GM19043 (cell line): ENCODE data around the gene C8B.

Experiments used
- ATAC-seq: cut with Tn5 transposase; IDR thresholded peaks from one replicate; pipeline ENCODE4 v1.9.1; 2021; ENCODE audit warnings: low read depth; ENCODE audit not compliant: unreplicated experiment

The C8B gene

DNA sequence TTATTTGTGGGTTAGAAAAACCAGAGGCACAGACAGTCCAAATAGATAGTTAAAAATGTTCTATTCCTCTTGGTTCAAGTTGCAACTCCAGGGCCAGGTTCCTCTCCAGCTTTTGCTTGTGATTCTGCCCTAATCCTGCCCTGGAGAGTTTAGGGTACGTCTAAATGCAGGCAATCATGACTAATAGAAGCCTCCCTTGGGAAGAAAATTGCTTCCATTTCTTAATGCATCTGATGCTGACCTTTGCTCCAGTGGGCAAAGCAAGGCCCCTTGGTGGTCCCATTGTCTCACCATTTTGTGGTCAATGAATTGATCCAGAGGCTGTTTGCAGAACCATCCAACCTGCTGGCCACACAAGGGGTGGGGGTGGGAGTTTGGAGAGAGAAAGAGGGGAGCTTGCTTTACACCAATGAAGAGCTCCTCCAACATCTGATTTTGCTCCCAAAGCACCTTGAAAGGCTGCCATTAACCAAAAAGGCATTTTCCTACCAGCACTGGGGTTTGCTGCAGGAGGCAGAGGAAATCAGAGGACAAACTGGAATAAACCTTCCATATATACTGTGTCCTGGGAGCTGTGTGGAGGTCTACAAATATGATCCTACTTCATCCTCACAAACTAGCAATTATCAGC, 31.3 kb downstream of the C8B start:
- no peak for ATAC-seq

DNA sequence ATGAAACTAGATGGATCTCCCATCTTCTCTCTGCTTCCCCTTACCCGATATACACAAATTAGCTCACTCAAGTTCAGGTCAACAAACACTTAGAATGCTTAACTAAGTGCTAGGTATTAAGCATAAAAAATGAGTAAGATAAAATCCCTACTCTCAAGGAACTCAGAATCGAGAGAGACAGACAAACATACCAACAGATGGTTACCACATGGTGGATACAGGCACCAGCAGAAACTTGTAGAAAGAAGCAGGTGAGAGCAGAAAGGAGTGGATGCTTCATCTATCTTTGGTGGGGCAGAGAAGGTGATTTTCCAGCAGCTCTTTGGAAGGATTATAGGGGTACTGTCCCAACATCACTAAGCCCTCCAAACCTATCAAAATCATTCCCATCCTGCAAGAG, 32.2 kb downstream of the C8B start:
- ATAC-seq, result no peak

DNA sequence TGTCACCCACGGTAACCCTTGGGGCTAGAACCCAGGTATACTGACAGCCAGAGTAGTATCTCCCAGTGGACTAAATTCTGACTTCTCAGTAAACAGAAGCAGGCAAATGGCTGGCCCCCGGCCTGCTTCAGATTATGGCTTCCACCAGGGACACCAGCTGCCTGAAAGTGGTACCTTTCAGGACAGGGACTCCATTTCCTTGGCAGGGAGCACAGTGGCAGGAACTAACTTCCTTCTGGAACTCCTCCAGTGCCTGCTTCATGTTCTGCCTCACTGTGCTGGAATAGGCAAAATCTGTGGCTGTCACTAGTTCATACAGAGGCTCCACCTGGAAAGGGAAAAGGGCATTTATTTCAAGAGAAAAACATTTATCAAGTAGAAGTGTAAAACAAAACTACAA, 32.7 kb downstream of the C8B start:
- no peak for ATAC-seq

DNA sequence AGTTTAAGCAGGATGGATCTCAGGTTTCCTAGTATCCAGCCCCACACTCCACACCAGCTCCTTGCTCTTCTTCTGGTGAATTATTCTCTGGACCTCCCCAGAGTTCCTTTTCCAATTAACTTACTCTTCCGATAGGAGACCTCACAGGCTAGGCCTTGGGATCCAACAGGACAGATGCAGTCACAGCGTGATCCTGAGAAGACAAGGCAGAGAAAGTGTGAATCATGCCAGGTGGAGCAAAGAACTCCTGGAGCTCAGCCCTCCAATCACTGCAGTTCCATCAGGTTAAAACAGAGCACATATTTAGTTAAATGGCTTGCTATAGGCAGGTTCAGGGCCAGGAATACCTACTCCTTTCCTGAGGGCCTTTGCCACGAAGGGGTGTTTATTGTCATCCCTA, 34.1 kb downstream of the C8B start:
- no peak for ATAC-seq

DNA sequence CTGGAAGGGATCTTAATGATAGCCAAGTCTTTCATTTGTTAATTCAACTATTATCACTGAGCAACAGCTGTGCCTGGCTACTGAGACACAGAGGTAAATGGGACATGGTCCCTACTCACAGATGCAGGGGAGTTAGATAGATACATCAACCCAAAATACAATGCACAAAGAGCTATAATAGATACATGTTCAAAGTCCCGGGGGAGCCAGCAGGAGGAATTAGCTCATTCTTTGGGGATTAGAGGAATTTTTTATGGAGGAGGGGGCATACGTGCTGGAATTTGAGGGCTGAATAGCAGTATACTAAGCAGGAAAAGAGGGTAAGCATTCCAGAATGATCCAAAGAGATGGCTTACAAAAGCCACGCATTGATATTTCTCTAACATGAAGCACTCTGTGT, 34.6 kb downstream of the C8B start:
- no peak for ATAC-seq

DNA sequence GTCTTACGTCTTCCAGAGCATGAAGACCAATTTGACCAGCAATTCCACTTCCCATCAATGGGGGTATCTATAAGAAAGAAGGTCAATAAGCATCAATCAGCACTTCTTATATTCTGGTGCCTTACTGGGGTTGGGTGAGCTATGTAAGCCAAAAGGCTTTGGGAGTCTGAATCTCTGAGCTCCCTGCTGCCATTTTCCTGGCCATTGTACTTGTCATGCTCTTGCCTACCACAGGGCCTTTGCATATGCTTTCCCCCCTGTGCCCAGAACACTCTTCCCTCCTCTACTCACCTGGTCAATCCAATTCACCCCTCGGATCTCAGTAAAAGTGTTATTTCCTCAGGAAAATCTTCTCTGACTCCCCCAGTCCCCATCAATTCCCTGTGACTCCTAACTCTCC, 36.3 kb downstream of the C8B start:
- ATAC-seq, result no peak

DNA sequence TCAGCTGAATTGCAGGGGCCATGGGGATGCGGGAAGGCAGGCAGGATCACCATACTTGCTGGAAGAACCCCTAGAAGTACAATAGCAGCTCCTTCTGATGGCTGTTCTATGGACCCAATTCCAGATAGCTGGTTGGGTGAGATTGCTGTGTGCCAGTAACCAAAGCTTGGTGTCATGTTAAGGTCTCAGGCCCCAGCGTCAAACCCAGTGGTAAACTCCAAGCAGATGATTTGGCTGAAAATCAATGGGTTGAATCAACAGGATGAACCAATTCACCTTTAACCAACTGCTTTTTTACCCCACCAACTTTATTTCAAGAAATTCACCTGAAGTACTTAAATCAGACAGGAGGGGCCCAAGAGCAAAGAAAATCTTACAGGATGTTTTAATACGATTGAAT, 37.8 kb downstream of the C8B start:
- ATAC-seq, result no peak

DNA sequence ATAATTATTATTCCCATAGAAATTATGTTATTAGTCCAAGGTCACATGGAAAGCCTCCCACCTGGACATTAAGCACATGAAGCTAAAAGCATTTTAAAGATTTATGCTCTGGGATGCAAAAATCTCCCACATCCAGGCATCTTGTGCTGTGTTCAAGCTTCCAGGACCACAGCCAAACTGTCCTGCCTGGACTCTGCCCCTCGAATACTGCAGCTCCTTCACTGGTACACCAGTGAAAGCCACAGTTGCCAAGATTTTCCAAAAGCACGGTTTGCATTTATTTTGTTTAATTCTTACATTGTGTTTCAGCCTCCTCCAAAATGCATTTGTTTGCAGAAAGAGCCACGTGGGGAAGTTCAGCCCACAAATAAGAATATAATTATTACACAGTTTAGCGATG, 38.6 kb downstream of the C8B start:
- ATAC-seq, result no peak

DNA sequence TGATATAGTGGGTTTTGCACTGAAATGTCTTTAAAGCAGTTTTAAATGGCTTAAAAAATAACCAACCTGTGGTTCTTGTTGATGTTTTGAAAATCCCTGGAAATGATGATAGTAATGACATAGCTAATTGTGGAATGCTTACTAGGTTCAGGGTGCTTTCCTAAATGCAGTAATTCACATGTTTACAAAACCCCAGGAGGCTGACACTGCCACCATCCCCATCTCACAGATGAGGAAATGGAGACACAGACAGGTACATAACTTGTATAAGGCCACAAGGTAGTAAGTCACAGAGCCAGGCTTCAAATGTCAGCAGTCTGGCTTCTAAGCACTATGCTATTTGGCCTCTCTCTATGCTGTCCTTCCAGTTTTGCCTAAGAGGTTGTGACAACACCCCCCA, 40.6 kb downstream of the C8B start:
- ATAC-seq, result no peak

DNA sequence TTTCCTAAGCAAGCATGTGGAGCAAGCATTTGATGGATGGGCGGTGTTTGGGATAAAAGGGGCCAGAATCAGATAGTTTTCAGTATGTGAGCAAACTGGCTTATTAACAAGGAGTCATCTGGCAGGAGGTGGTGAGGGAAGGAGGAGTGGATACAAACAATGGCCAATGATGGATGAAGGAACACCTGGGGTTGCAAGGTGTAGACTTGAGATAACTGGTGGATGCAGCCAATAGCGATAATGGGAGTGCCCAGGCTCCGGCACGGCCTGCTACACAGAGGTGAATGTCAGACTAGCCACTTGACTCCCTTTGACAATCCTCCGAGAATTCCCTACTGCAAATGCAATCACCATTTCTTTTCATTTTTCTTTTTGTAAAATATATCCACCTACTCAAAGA, 41.7 kb downstream of the C8B start:
- no peak for ATAC-seq

DNA sequence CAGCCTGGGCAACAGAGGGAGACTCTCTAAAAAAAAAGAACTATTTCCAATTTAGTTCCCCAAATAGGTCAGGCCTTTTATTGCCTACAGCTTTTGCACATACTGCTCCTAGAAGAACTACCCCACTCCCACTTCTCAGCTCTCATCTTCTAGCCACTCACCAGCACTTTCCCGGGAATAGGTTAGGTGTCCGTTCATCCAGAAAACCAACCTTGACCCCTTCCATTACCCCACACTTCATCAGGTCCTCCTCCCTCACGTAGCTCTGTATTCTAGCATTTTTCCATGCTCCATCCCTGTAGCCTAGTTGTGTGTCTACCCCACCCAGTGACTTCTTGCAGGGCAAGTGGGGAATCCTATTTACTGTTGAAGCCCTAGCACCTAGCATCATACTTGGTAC, 42.6 kb downstream of the C8B start:
- no peak for ATAC-seq

DNA sequence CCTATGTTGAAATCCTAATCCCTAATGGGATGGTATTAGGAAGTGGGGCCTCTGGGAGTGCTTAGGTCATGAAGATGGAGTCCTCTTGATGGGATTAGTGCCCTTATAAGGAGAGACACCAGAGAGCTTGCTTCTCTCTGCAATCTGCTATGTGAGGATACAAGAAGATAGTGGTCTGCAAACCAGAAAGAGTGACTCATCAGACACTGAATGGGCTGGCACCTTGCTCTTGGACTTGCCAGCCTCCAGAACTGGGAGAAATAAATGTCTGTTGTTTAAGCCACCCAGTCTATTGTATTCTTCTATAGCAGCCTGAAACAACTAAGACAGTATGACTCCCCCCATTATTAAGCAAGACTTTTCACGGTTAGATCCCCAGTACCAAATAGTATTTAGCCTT, 43.3 kb downstream of the C8B start:
- ATAC-seq, result no peak

DNA sequence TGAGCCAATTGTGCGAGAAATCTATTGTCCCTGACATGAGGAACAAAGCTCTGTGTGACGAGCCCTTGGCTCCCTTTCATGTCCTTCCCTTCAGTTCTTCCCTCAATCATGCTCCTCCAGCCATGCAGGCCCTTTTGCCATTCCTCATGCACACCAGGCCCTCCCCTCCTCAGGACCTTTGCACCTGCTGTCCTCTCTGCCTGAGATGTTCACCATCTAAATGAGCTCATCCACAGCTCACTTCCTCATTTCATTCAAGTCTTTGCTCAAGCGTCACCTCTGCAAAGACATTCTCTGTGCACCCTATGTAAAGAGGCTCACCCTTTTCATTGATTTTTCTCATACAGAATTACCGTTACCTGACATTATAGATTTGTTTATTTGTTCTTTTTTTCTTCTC, 43.7 kb downstream of the C8B start:
- no peak for ATAC-seq

DNA sequence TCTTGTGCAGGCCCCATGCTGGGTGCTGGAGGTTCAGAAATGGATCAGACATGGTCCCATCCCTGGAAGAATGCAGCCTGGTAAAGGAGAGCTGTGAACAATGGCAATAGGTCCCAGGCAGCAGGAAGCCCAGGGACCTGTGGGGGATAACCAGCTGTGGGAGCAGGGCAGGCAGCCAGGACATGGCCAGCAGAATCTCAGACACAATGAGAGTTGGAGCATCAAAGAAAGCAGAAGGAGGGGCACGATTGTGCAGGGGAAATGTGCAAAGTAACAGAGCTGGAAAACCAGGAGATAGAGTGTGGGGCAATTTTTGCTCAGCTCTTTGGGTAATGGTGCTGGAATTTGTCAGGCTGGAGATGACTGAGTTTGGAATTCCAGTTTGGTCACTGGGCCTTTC, 44.3 kb downstream of the C8B start:
- ATAC-seq, result no peak

DNA sequence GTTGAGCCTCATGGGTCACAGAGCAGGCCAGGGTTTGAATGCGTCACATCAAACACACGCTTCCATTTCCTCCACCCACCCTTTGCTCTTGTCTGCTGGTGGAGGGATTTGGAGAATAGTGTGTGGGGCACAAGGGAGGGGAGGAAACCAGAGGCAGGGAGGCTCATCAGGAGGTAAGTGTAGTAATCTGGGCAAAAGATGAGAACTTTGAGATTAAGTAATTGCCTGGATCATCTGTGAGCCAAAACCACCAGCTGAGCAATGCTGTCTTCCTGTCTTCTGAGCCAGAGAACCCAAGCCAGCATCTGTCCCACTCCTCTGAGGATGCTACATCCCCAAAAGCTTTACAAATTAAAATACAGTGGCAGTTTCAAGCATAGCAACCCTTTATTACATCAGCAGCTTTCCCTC, 45.2 kb downstream of the C8B start:
- ATAC-seq, result no peak

DNA sequence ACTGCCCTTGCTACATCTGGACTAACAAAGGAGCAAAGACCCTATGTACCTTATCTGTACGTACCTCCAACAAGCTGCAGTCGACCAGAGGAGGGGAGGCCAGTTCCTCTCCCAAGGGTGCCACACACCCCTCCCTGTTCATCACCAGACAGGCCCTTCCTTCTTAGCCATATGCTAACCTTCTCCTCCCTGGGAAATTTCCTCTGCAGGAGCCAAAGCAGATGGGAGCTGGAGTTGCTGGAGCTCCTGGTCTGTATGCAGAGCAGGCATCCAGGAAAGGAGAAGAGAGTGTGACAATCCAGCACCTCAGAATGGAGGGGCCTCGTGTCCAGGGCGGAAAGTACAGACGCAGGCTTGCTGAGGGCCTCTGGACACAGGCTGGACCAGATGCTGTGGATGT, 48.5 kb downstream of the C8B start:
- no peak for ATAC-seq

DNA sequence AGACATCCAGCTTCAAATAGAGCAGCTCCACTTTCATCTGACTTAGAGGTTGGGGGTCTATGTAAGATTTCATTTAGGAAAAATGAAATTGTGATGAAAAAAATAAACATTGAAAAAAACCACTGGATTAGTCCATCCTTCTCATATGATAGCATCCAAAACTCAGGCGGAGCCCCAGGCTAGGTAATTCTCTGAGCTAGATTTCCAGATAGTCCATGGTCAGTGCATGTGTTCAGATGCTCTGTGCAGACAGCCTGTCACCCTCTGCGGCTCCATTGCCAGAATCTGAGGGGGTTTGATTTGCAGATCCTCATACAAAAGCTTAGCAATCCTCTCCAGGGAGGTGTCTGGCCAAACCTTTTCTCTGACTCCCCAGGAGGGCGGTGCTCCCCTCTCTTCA, 49.2 kb downstream of the C8B start:
- ATAC-seq, result no peak

DNA sequence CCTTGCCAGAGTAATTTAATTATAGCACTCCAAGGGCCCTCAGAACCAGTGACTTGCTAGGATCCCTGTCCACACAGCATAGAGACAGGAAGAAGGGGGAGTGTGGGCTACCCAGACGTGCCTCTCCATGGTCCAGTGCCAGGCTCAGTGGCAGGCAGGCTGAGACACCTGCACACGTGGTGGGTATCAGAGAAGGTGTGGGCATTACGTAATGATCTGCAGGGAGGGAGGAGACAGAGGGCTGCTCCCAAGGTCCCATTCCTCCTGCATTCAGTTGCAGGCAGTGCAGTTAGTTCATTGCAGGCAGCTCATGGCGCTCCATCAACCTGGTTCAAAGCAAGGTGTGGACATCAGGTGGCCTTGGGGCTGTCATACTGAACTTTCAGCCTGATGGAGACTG, 49.9 kb downstream of the C8B start:
- no peak for ATAC-seq

DNA sequence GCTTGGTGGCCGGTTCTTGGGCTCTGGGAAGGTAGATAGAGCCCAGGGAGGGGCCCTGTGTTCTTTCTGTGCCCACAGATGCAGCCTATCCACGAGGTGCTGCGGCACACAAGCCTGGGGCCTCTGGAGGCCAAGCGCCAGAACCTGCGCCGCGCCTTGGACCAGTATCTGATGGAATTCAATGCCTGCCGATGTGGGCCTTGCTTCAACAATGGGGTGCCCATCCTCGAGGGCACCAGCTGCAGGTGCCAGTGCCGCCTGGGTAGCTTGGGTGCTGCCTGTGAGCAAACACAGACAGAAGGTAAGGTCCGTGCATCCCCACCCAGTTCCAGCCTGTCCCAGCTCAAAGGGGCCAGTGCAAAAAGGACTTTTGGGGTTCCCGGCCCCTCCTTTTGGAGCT, 53.5 kb downstream of the C8B start:
- ATAC-seq, result no peak

DNA sequence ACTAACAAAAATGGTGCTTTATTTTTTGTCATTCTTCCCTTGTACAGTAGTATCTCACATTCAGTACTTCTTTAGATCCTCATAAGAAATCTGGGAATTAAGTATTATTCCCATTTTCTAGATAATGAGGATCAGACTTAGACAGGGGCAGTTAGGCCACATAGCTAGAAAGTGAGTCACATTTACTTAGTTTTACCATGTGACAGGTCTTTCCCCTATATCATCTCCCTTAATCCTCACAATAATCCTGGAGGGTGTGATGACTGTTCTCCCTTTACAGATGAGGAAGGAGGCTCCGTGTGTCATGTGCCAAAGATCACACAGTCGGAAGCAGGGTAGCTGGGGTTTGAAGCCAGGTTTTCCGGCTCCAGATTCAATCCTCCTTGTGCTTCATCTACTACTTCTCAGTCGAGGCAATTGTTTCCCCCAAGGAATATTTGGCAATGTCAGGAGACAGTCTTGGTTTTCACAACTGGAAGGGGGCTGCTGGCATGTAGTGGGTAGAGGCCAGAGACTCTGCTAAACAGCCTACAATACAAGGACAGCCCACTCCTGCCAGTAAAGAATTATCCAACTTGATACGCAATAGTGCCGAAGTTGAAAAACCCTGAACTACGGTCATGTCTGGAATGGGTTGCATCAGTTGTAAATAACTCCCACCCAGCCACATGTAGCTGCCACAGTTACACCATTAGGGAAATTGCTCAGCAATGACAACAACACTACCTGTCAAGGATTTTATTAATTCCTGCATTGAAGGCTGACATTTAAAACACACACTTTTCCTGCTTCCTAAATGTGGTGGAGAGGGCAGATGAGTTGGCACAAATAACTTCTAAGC, 54.5 kb downstream of the C8B start:
- ATAC-seq, result no peak

DNA sequence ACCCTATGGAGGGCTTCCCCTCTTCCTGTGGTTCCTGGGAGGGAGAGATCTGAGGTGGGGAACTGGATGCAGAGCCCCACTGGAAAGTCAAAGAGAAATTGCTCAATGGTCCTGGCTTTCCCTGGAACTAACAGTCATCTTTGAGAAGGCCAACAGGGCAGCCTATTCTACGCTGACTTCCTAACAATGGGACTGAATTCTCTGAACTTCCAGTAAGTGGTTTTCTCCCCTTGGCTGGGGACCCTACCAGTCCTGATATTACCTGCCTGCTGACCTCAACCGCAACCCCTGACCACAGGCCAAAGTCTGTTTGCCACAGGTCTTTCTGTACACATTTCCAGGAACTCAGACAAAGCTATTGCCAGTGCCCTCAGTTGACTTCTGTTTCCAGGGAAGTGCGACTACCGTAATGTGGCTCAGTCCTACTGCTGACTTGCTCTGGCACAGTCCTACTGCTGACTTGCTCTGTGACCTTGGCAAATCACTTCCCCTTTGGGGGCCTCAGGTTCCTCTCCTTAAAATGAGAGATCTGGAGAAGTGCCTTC, 55.3 kb downstream of the C8B start:
- no peak for ATAC-seq

DNA sequence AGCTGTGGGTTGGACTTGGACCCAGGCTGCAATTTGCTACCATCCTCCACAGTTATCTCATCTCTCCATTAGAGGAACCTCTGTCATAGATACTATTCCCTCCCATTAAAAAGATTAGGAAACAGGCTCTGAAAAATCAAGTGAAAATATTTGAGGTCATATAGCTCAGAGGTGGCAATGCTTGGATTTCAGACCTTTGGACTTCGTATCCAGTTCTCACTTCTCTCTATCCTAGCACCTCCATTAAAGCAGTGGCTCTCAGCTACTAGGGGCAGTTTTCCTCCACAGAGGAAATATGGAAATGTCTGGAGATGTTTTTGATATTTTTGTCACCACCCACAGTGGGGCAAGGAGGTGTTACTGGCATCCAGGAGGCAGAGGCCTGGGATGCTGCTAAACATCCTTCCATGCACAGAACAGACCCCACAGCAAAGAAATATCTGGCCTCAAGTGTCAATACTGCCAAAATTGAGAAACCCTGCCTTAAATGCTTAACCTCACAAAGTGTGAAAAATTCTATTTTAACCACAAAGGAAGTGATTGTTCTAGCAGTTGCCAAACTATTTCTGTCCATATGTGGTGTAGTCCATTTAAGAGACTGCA, 57.1 kb downstream of the C8B start:
- no peak for ATAC-seq
